ENCODE results near the gene SLC24A3. TPM values are rescaled to one million over a fixed set of nuclear protein-coding genes. Genes with fewer than 3 reads are reported as not detected.

SLC24A3 gene
- total and polyA plus RNA-seq, 2 of the 13 experiments (the other 11 are each of a cell fraction or from before 2014, with no cell fraction given): not detected

DNA sequence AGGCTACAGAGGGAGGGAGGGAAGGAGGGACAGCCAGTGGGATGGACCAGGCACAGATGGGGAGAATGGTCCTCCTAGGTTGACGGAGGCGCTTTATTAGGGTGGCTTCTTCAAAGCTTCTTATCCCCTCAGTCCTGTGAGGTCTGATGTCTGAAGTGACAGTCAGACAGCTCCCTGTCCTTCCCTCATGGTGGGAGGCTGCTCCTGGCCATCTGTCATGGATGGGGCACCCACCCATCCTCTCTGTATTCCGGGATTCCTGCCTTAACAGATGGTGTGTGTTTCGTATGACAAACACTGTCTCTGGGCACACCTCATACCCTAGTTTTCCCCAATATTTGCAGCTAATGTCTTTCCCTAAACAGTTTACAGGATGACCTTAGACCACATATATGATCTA, 553.5 kb downstream of the SLC24A3 start (continued):
- TF ChIP-seq, protein P1, sequence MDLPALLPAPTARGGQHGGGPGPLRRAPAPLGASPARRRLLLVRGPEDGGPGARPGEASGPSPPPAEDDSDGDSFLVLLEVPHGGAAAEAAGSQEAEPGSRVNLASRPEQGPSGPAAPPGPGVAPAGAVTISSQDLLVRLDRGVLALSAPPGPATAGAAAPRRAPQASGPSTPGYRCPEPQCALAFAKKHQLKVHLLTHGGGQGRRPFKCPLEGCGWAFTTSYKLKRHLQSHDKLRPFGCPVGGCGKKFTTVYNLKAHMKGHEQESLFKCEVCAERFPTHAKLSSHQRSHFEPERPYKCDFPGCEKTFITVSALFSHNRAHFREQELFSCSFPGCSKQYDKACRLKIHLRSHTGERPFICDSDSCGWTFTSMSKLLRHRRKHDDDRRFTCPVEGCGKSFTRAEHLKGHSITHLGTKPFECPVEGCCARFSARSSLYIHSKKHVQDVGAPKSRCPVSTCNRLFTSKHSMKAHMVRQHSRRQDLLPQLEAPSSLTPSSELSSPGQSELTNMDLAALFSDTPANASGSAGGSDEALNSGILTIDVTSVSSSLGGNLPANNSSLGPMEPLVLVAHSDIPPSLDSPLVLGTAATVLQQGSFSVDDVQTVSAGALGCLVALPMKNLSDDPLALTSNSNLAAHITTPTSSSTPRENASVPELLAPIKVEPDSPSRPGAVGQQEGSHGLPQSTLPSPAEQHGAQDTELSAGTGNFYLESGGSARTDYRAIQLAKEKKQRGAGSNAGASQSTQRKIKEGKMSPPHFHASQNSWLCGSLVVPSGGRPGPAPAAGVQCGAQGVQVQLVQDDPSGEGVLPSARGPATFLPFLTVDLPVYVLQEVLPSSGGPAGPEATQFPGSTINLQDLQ (CRISPR knock-in tag; IDR thresholded peaks at IDR 0.05): no peak
- no peak for TF ChIP-seq SP5 (CRISPR knock-in tag; IDR thresholded peaks at IDR 0.05; ENCODE audit: borderline replicate concordance, low read depth)
- no peak for TF ChIP-seq ZNF337 (CRISPR knock-in tag; IDR thresholded peaks at IDR 0.05; ENCODE audit: borderline replicate concordance, low read depth)
- TF ChIP-seq, protein P2, sequence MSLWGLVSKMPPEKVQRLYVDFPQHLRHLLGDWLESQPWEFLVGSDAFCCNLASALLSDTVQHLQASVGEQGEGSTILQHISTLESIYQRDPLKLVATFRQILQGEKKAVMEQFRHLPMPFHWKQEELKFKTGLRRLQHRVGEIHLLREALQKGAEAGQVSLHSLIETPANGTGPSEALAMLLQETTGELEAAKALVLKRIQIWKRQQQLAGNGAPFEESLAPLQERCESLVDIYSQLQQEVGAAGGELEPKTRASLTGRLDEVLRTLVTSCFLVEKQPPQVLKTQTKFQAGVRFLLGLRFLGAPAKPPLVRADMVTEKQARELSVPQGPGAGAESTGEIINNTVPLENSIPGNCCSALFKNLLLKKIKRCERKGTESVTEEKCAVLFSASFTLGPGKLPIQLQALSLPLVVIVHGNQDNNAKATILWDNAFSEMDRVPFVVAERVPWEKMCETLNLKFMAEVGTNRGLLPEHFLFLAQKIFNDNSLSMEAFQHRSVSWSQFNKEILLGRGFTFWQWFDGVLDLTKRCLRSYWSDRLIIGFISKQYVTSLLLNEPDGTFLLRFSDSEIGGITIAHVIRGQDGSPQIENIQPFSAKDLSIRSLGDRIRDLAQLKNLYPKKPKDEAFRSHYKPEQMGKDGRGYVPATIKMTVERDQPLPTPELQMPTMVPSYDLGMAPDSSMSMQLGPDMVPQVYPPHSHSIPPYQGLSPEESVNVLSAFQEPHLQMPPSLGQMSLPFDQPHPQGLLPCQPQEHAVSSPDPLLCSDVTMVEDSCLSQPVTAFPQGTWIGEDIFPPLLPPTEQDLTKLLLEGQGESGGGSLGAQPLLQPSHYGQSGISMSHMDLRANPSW (CRISPR knock-in tag; IDR thresholded peaks at IDR 0.05; ENCODE audit: borderline replicate concordance): no peak
- TF ChIP-seq MIXL1 (CRISPR knock-in tag; IDR thresholded peaks at IDR 0.05): no peak
- TF ChIP-seq, protein P3, sequence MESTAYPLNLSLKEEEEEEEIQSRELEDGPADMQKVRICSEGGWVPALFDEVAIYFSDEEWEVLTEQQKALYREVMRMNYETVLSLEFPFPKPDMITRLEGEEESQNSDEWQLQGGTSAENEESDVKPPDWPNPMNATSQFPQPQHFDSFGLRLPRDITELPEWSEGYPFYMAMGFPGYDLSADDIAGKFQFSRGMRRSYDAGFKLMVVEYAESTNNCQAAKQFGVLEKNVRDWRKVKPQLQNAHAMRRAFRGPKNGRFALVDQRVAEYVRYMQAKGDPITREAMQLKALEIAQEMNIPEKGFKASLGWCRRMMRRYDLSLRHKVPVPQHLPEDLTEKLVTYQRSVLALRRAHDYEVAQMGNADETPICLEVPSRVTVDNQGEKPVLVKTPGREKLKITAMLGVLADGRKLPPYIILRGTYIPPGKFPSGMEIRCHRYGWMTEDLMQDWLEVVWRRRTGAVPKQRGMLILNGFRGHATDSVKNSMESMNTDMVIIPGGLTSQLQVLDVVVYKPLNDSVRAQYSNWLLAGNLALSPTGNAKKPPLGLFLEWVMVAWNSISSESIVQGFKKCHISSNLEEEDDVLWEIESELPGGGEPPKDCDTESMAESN (CRISPR knock-in tag; conservative IDR thresholded peaks at IDR 0.05): no peak
- no peak for TF ChIP-seq CCAR2 (optimal IDR thresholded peaks at IDR 0.05; ENCODE audit: low read depth, low read length)
- TF ChIP-seq, protein P4, sequence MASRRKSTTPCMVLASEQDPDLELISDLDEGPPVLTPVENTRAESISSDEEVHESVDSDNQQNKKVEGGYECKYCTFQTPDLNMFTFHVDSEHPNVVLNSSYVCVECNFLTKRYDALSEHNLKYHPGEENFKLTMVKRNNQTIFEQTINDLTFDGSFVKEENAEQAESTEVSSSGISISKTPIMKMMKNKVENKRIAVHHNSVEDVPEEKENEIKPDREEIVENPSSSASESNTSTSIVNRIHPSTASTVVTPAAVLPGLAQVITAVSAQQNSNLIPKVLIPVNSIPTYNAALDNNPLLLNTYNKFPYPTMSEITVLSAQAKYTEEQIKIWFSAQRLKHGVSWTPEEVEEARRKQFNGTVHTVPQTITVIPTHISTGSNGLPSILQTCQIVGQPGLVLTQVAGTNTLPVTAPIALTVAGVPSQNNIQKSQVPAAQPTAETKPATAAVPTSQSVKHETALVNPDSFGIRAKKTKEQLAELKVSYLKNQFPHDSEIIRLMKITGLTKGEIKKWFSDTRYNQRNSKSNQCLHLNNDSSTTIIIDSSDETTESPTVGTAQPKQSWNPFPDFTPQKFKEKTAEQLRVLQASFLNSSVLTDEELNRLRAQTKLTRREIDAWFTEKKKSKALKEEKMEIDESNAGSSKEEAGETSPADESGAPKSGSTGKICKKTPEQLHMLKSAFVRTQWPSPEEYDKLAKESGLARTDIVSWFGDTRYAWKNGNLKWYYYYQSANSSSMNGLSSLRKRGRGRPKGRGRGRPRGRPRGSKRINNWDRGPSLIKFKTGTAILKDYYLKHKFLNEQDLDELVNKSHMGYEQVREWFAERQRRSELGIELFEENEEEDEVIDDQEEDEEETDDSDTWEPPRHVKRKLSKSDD (CRISPR knock-in tag; IDR thresholded peaks at IDR 0.05; ENCODE audit: low read depth): no peak
- no peak for TF ChIP-seq KLF15 (CRISPR knock-in tag; IDR thresholded peaks at IDR 0.05; ENCODE audit: borderline replicate concordance)
- TF ChIP-seq ZSCAN31 (CRISPR knock-in tag; IDR thresholded peaks at IDR 0.05; ENCODE audit: low read depth): no peak
